Measurements from ENCODE around the gene PHF13. TPM values are rescaled to one million over a fixed set of nuclear protein-coding genes. Genes with fewer than 3 reads are reported as not detected.

PHF13 gene
- total and polyA plus RNA-seq, 4 donors = 1.4 to 8.7 (median 3.8) TPM

GRCh38 chr1:6603915-6604558 is 9.5 kb upstream of the PHF13 start:
- peak overlapping the region; percentile 98 to 100 for H3K27ac ChIP-seq (ENCODE audit: low read depth in 1 of 2, low read length in 2 of 2)
- H3K27me3 ChIP-seq (ENCODE audit: control insufficient read depth in 4 of 4, insufficient read depth in 4 of 4, low read length in 3 of 4) = no peaks in the 10 kb centered on the region
- H3K4me3 ChIP-seq (ENCODE audit: low read depth in 1 of 3, low read length in 3 of 3) = peak overlapping the region; percentile 62 to 73 (median 73)
- H3K36me3 ChIP-seq (ENCODE audit: control insufficient read depth in 4 of 4, insufficient read depth in 3 of 4, low read depth in 1 of 4, low read length in 3 of 4) = peaks cover 0 to 1% (median under 1%) of the 10 kb centered on the region in 4 donors
- WGBS = 16% methylated on average over 19 of the region's 19 CpGs
- H3K4me1 ChIP-seq (ENCODE audit: control insufficient read depth in 4 of 4, insufficient read depth in 4 of 4, low read length in 3 of 4) = peaks cover 10 to 40% (median 31%) of the 10 kb centered on the region in 4 donors
- peak; percentile 59 for DNase-seq (ENCODE audit: low spot score)
- no peaks in the 10 kb centered on the region for H3K9me3 ChIP-seq (ENCODE audit: control insufficient read depth in 4 of 4, low read length in 3 of 4)
- H3K9ac ChIP-seq (ENCODE audit: low read depth in 1 of 2, low read length in 2 of 2) = peak overlapping the region; percentile 99
- TF ChIP-seq HNF4G (IDR thresholded peaks at IDR 0.05) (peak; percentile 84), YY1 (IDR thresholded peaks at IDR 0.05) (peak; percentile 95), CTCF (IDR thresholded peaks at IDR 0.05; ENCODE audit: low read depth, low read length, missing input control) (peak; percentile 2), TAF1 (conservative IDR thresholded peaks at IDR 0.05) (peak; percentile 94), FOXA2 (IDR thresholded peaks at IDR 0.05) (no peak), GABPA (IDR thresholded peaks at IDR 0.05 in 1 of 2, conservative IDR thresholded peaks at IDR 0.05 in 1 of 2) (peak in 1 of 2 donors; percentile 66), NR2F2 (IDR thresholded peaks at IDR 0.05) (no peak), RXRA (IDR thresholded peaks at IDR 0.05) (peak; percentile 77 to 84), FOXA1 (IDR thresholded peaks at IDR 0.05) (no peak), SP1 (IDR thresholded peaks at IDR 0.05) (peak; percentile 94), JUND (IDR thresholded peaks at IDR 0.05) (peak; percentile 41 to 57), REST (IDR thresholded peaks at IDR 0.05) (peak; percentile 71), EGR1 (IDR thresholded peaks at IDR 0.05; ENCODE audit: low read depth in 2 of 2) (peak in 1 of 2 donors; percentile 82), RAD21 (IDR thresholded peaks at IDR 0.05) (peak in 1 of 2 donors; percentile 44), HNF4A (conservative IDR thresholded peaks at IDR 0.05) (peak; percentile 94 to 95)
- TF ChIP-seq, protein P1, sequence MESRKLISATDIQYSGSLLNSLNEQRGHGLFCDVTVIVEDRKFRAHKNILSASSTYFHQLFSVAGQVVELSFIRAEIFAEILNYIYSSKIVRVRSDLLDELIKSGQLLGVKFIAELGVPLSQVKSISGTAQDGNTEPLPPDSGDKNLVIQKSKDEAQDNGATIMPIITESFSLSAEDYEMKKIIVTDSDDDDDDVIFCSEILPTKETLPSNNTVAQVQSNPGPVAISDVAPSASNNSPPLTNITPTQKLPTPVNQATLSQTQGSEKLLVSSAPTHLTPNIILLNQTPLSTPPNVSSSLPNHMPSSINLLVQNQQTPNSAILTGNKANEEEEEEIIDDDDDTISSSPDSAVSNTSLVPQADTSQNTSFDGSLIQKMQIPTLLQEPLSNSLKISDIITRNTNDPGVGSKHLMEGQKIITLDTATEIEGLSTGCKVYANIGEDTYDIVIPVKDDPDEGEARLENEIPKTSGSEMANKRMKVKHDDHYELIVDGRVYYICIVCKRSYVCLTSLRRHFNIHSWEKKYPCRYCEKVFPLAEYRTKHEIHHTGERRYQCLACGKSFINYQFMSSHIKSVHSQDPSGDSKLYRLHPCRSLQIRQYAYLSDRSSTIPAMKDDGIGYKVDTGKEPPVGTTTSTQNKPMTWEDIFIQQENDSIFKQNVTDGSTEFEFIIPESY (IDR thresholded peaks at IDR 0.05) = peak; percentile 56
- TF ChIP-seq, protein P2, sequence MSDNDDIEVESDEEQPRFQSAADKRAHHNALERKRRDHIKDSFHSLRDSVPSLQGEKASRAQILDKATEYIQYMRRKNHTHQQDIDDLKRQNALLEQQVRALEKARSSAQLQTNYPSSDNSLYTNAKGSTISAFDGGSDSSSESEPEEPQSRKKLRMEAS (IDR thresholded peaks at IDR 0.05) = peak; percentile 75
- TF ChIP-seq, protein P3, sequence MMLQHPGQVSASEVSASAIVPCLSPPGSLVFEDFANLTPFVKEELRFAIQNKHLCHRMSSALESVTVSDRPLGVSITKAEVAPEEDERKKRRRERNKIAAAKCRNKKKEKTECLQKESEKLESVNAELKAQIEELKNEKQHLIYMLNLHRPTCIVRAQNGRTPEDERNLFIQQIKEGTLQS (IDR thresholded peaks at IDR 0.05) = peak; percentile 65

Measured in liver (tissue), 9 donors.